GM21576 (cell line): ENCODE results near the gene NUTM1.
"Not testable (repeated sequence)": the region's sequence is repeated elsewhere in the genome, so short reads cannot be mapped to it uniquely, and the experiment has no call there.

Experiments
- ATAC-seq: cut with Tn5 transposase; IDR thresholded peaks from one replicate; pipeline ENCODE4 v1.9.1; 2021; ENCODE audit warnings: mild to moderate bottlenecking, moderate library complexity; ENCODE audit not compliant: unreplicated experiment

NUTM1 gene

DNA sequence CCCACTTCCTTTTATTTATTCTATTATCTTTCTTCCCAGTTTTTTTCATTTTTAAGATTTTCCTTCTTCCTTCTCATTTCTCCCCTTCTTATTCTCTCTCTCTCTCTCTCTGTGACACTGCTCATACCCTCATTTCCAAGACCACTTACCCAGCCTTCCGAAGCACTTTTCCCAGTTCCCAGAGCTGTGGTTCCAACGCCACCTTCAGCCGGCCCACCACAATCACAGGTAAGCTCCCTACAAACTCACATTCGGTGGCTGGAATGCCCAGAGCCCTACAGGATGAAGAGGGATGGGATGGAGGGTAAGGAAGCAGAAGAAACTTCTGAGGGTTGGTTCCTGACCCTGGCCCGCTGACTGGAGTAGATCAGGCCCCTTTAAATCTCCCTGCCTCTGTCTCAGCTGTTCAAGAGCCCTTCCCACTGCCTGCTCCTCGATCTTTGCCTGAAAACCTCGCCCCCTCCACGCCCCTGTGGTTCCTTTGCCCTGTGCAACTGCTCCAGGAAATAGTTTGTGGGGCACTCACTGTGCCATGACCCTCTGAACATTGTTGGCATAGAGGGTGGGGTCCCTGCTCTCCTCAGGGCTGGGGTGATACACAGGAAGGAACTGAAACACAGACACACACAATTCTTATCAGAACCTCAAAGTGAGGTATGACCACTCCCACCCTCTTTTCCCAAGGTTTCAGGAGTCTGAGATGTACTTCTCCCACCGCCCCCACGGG is 19.1 kb downstream of the NUTM1 start:
- no peak for ATAC-seq

GRCh38 chr15:34364041-34364440 is 20.9 kb downstream of the NUTM1 start:
- no peak for ATAC-seq

DNA sequence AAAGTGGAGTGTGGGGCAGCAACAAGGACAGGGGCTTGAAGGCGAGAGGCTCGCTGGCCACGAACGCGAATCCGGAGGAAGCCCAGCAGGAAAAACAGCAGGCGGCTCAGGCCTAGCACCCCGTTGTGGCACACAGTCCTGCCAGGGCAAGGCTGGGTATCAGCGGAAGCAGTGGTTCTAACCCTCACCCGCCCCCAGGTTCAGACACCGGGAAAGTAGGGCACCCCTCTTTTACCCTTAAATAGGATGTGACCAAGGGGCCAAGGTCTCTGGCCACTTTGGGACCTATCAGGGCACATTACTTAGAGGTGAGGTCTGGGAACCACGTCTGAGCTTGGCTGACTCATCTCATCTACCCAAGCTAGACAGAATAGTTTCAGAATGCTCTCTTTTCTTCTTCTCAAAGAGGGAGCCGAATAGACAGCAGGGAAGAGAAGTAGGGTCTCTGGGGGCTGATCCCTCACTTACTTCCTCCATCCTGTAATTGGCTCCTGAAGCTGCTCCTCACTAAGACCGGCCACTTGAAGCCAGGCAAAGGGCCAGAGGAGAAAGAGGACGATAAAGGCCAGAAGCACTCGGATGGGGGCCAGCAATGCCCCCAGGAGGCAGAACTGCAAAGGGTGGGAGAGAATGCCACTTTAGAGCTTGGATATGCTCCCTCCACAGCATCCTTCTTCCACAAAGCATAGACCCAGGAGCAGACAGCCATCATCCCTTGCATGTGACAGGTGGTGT is 22.1 kb downstream of the NUTM1 start:
- ATAC-seq: no peak

DNA sequence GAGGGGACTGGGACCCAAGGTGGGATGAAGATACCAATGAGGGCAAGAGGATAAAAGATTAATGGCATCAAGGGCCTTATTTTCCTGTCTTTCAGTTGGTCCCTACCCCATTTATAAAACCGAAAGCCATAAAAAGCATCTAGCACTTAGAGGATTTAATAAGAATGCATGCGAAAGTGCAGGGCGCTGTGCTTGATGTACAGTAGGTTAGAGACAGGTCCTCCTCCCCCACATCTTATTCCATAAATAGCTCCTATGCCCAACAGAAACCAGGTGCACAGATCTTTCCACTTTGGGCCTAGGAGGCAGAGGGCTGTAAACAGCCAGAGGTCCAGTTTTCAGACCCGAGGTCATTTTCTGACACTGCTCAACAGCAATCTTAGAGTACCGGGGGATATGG is 22.7 kb downstream of the NUTM1 start:
- ATAC-seq: no peak

DNA sequence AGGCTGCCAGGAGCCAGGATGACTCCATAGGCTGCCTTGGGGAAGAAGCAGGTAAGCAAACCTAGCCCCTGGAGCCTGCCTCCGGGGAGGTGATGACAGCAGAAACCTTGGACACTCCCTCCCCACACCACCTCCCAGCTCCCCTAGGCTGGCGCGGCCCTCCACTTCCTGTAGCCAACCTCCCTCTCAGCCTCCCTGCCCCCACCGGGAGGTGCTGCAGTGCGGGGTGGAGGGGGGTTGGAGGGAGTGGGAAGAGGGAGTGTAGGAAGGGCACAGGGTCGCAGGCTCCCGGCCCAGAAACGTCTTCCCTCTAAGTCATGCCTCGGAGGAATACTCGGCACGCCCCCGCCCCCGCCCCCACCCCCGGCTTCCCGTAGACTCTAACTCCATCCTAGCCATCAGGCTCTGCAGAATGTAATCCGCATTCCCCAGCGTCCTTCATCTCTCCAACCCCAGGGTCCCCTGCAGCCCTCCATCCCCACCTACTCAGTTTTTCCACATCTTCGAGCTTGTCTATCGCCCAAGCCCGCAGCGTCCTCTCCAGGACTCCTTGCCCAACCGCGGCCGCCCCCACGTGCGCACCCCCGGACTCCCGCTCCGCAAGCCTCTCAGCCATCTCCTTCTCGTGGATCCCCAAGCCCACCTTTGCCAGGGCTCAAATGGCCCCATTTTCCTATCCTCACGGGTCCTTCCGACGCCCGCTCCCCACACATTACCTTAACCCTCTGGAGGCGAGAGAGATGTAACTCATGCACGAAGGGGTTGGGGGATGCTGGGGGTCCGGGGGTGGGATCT is 23.4 kb downstream of the NUTM1 start:
- peak; percentile 20 for ATAC-seq

DNA sequence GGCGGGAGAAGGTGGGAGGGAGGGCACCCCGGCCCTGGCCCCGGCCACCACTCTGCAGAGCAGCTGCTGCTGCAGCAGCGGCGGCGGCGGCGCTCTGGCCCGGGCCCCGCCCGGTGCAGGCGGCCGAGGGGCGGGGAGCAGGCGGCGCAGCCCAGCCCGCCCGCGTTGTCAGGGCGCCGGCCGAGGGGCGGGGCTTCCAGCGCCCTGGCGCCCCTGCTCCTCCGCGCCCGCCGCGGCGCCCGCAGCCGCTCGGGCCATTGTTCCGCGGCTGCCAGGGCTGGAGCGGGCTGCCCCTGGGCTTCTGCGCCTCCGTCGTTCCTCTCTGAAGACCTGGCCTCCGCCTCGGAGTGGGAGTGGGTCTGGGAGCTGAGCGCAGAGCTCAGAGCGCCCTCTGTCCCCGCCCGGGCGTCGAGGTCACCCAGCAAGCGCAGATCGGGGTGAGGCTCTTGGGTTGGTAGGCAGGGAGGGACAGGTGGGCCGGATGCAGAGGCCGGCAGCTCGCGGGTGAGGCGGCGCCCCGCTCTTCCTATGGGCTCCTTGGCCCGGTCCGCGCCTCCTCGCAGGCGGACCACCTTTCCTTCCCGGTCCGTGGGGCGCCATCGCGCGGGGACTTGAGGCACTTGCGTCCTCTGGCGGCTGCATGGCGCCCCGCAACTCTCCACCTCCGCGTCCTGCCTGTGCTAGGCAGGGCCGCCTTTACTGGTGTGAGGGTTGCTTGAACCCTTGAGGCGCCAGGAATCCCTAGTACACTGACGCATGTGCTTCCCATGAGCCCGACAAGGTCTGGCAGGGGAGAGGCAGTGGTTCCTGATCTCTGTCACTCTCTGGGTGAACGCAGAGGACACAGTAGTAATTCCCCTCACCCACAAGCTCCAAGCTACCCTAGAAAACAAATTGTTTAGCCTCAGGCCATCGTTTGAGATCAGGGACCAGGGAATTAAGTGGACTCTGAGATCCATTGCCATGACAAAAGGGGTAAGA is 24.3 kb downstream of the NUTM1 start, which contains the start of gene LPCAT4:
TSS of gene LPCAT4 (minus strand) at position 96 of the 981 bp plus-strand sequence. CDS start 96 bp downstream, outside the sequence.
- ATAC-seq: peak; percentile 68

DNA sequence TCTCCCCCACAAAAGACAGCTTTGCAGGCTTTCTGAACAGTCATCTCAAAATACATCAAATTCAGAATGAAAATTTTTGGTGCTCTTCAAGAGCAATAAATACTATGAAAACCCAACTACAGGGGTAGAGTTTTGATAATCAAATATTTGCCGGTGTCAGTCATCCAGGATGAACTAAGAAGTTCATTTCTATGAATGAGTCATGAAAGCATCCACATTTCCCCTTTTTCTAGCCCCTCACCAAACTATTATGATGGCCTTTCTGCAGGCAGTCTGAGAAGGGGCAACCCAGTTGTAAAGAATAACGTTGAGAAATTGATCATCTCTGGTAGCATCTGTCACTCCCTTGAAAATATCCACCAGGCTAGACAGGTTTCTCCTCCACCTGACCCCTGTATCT is 27.0 kb downstream of the NUTM1 start:
- no peak for ATAC-seq

GRCh38 chr15:34370643-34371042 is 27.5 kb downstream of the NUTM1 start:
- no peak for ATAC-seq

- no peak for ATAC-seq
Observed at GRCh38 chr15:34373951-34374350, 30.8 kb downstream of the NUTM1 start.

- no peak for ATAC-seq
Observed at GRCh38 chr15:34374816-34375215, 31.7 kb downstream of the NUTM1 start.

- ATAC-seq: not testable (repeated sequence)
Observed at GRCh38 chr15:34375541-34375940, 32.4 kb downstream of the NUTM1 start.

DNA sequence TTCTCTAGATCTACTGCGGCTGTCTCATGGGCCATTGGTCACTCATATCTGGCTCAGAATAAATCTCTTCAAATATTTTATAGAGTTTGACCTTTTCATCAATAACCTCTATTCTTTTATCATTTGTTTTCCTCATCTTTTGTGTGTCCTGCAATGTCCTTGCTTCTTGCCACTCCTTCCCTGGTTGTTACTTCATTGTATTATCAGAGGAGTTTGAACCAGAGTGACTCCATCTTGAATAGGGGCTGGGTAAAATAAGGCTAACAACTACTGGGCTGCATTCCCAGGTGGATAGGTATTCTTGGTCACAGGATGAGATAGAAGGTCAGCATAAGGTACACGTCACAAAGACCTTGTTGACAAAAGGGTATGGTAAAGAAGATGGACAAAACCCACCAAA is 33.7 kb downstream of the NUTM1 start:
- ATAC-seq: no peak

GRCh38 chr15:34380491-34380890 is 37.4 kb downstream of the NUTM1 start:
- not testable (repeated sequence) for ATAC-seq

DNA sequence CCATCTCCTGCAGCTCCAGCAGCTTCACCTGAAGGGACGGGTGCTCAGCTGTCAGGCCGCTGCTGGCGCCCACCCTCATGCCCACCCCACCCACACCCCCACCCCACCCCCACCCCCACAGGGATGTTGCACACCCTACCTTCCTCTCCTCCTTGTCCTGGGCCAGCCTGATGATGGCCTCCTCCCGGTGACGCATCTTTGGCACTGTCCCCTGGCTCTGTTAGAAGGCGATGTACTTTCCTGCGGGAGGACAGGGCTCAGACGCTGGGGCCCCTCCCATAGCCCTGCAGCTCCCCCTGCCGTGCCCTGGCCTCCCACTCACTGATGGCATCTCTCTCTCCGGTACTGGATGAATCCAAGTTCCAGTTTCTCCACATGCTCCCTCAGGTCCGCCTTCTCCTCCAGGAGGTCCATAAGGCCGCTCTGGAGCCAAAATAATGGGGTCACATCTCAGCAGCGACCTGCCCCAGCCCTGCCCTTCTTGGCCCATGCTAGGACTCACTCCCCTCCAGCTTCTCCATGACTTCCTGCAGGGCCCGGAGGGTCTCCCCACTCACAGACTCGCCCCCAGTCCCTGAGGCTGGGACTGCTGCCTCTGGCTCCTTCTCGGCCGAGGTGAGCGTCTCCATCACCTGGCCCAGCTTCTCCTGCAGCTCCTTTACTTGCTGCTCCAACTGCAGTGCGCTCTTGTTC is 38.9 kb downstream of the NUTM1 start:
- ATAC-seq: not testable (repeated sequence)

DNA sequence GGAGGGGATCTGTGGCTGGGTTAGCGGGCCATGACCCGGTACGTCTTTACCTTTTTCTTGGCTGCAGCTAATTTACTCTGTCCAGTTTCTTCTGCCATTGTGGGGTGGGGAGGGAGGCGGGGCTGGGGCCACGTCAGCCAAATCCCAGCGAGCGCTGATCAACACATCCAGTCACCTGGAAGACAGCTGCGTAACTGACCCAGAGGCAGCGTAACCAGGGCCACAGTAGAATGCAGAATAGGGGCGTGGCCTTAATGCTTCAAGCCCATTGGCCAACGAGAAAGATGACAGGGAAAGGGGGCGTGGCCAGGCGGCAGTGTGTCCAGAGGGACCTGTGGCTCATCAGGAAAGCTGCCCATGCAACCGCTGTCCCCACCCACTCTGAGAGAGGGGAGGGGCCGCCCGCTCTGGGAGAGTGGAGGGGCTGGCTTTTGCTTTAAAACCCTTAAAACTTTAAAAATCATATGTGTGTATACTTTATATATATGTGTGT is 46.5 kb downstream of the NUTM1 start:
- ATAC-seq: not testable (repeated sequence)

- ATAC-seq: not testable (repeated sequence)
Observed at GRCh38 chr15:34392981-34393380, 49.9 kb downstream of the NUTM1 start.

DNA sequence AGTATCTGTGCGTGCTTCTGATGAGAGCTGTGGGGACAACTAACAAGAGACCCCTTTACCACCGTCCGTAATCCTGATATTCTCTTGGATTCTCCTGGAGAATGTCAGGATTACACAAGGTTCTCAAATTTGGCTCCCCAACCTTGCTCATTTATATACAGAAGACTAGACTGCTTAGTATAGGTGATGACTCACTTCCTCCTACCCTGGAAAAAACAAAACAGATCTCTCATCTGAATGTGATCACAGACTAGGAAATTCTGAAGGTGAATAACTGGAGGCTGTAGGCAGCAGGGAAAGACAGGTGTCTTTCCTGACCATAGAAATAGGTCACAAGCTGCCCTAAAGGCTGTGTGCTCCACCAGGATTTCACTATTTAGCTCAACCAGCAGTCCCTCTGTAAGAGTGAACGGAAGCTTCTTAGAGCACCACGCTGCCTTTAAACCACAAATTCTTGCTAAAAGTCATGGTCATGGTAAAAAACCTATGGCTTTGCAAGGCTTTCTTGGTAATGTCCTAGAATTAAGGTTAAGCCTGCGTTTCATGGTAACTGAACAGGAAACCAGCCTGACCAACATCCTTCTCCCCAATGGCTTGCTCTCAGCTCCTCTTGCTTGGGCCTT is 54.6 kb downstream of the NUTM1 start:
- ATAC-seq: not testable (repeated sequence)

DNA sequence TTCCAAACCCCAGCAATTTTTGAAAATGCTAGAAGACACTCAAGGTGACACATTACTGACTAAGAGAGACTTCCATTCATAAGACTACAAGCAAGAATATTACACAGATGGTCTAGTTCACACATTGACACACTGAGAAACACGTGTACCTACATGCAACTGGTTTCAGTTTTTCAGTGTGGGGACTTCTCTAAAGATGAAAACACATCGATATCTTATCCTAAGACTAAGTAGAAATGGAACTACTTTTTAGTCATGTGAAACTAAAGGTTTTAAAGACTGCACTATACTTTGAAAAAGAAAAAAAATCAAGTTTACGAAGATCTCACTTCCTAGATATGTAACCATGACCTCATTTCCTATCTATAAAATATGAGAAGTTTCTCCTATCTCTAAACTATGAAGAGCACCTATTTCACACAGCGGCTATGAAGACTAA is 60.1 kb downstream of the NUTM1 start:
- ATAC-seq: peak; percentile 58

DNA sequence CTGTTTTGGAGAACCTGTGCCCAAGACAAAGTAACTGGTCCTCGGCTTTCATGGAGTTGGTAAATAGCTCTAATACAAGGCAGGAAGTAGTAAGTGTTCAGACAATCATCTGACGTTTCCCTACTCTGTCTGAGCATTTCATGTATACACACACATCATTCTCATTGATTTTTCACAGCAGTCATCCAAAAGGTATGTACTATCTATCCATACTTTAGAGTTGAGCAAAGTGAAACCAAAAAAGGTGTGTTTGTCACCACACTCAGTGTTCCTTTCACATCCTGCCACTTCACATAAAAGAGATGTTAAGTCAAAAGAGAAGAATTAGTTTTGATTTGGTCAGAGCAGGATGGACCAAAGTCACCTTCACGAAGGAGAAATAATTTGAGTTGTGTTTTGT is 60.8 kb downstream of the NUTM1 start:
- peak; percentile 50 for ATAC-seq
